B cell (primary cell): ENCODE measurements around the gene ARRB1. TPM values are rescaled to one million over a fixed set of nuclear protein-coding genes. Genes with fewer than 3 reads are reported as not detected.
"Not testable (repeated sequence)": the region's sequence is repeated elsewhere in the genome, so short reads cannot be mapped to it uniquely, and the experiment has no call there.

Experiments used
- ATAC-seq: fragments of 200-7000 bp; cut with Tn5 transposase; one replicate; pipeline ENCODE4 v1.10.0; 2021; ENCODE audit warnings: low read depth, mild to moderate bottlenecking, moderate number of reproducible peaks, moderate library complexity
- CTCF ChIA-PET: fragments of 350-600 bp; sonication (Branson Sonifier 250); formaldehyde crosslinking; loops from one replicate; lab custom pipeline; 2021; ENCODE audit warnings: antibody characterized with exemption, inconsistent platforms; lab: Charles Lee
- POLR2A ChIA-PET: fragments of 350-600 bp; sonication (Branson Sonifier 250); formaldehyde crosslinking; loops from one replicate; lab custom pipeline; 2021; ENCODE audit warnings: antibody characterized with exemption; lab: Charles Lee
- DNase-seq: peaks from one replicate; pipeline ENCODE4 v3.0.0; 2013
- H2AFZ ChIP-seq: 2 replicates; pipeline ENCODE4 v1.6.1; 2012; ENCODE audit warnings: mild to moderate bottlenecking, low read depth, low read length; ENCODE audit not compliant: insufficient read depth, poor library complexity, severe bottlenecking
- H3K27ac ChIP-seq, 2 donors: 1 replicate in 1 of 2; 2 replicates in 1 of 2; pipeline ENCODE4 v1.5.1; 2012 to 2013; ENCODE audit warnings: low read length in 2 of 2, mild to moderate bottlenecking in 2 of 2, moderate library complexity in 1 of 2
- H3K27me3 ChIP-seq, 4 experiments: fragments of 200-600 bp in 1 of 4; sonication (generic) in 1 of 4; replicated peaks in 1 of 4; 1 replicate in 2 of 4; 2 replicates in 2 of 4; pipeline versions ENCODE4 v1.6.1 to v1.7.0; 2013 to 2016; ENCODE audit warnings: low read length in 3 of 4, mild to moderate bottlenecking in 2 of 4, mixed read lengths in 1 of 4, moderate library complexity in 1 of 4; ENCODE audit not compliant: insufficient read depth in 4 of 4, control insufficient read depth in 3 of 4; ENCODE audit errors: control extremely low read depth in 1 of 4
- H3K36me3 ChIP-seq, 2 experiments: replicated peaks in 1 of 2; 1 replicate in 1 of 2; 2 replicates in 1 of 2; pipeline versions ENCODE4 v1.6.1 to v1.7.1; 2013; ENCODE audit warnings: low read length in 1 of 2; ENCODE audit not compliant: insufficient read depth in 2 of 2, control insufficient read depth in 1 of 2; ENCODE audit errors: control extremely low read depth in 1 of 2, extremely low read depth in 1 of 2
- H3K4me1 ChIP-seq, 2 donors: fragments of 200-600 bp in 1 of 2; sonication (generic) in 1 of 2; 1 replicate in 1 of 2; 2 replicates in 1 of 2; pipeline versions ENCODE4 v1.5.1 to v1.6.1; 2013 to 2017; ENCODE audit warnings: low read length in 2 of 2; ENCODE audit not compliant: control insufficient read depth in 2 of 2, insufficient read depth in 2 of 2
- H3K4me2 ChIP-seq: replicated peaks from 2 replicates; pipeline ENCODE3; 2012; ENCODE audit warnings: mild to moderate bottlenecking, low read depth, low read length; ENCODE audit not compliant: poor library complexity, severe bottlenecking
- H3K4me3 ChIP-seq, 5 experiments: fragments of 200-600 bp in 1 of 5; sonication (generic) in 1 of 5; 1 replicate in 3 of 5; 2 replicates in 2 of 5; pipeline versions ENCODE4 v1.5.1 to v1.7.0; 2011 to 2016; ENCODE audit warnings: low read length in 4 of 5, mild to moderate bottlenecking in 4 of 5, low read depth in 2 of 5, control low read depth in 1 of 5, moderate library complexity in 1 of 5; ENCODE audit not compliant: insufficient read depth in 1 of 5; ENCODE audit errors: control extremely low read depth in 1 of 5, extremely low read depth in 1 of 5
- H3K79me2 ChIP-seq: fragments of 200-600 bp; sonication (generic); one replicate; pipeline ENCODE4 v1.6.0; 2016; ENCODE audit warnings: low read length; ENCODE audit not compliant: control insufficient read depth, insufficient read depth
- H3K9ac ChIP-seq: fragments of 200-600 bp; sonication (generic); 2 replicates; pipeline ENCODE4 v1.6.1; 2017; ENCODE audit warnings: mild to moderate bottlenecking, low read length, moderate library complexity
- H3K9me3 ChIP-seq, 3 donors: one replicate each; pipeline versions ENCODE4 v1.6.1 to v1.7.1; 2013; ENCODE audit warnings: low read length in 2 of 3; ENCODE audit not compliant: control insufficient read depth in 2 of 3, insufficient read depth in 1 of 3; ENCODE audit errors: control extremely low read depth in 1 of 3
- H4K20me1 ChIP-seq: 2 replicates; pipeline ENCODE4 v1.6.0; 2012; ENCODE audit warnings: mild to moderate bottlenecking, low read length; ENCODE audit not compliant: insufficient read depth, control insufficient read depth, poor library complexity, severe bottlenecking
- H3K27ac Mint-ChIP-seq: one replicate; pipeline ENCODE4 v1.8.0; 2021; ENCODE audit warnings: mixed read lengths
- H3K27me3 Mint-ChIP-seq: one replicate; pipeline ENCODE4 v1.8.0; 2021; ENCODE audit warnings: mixed read lengths
- H3K4me1 Mint-ChIP-seq: one replicate; pipeline ENCODE4 v1.8.0; 2021; ENCODE audit warnings: mixed read lengths
- H3K4me3 Mint-ChIP-seq: one replicate; pipeline ENCODE4 v1.8.0; 2021; ENCODE audit warnings: mixed read lengths
- H3K9me3 Mint-ChIP-seq: one replicate; pipeline ENCODE4 v1.8.0; 2022; ENCODE audit warnings: mixed read lengths; ENCODE audit not compliant: insufficient read depth
- CTCF ChIP-seq: fragments of 200-600 bp; IDR thresholded peaks from one replicate; pipeline ENCODE4 v1.8.0; 2022; ENCODE audit warnings: antibody characterized with exemption, mild to moderate bottlenecking
- EZH2 ChIP-seq: IDR thresholded peaks from 2 replicates; pipeline ENCODE4 v1.6.1; 2012; ENCODE audit warnings: borderline replicate concordance, low read depth, mild to moderate bottlenecking, moderate library complexity, low read length; ENCODE audit not compliant: insufficient read depth, poor library complexity, severe bottlenecking
- WGBS: methylation state at CpG from one replicate; pipeline ENCODE4 v1.1.5; 2013; ENCODE audit warnings: missing lambda C conversion rate; ENCODE audit not compliant: insufficient coverage; 5-methylcytosine and 5-hydroxymethylcytosine counted together
- intact Hi-C: fragments of 100-400 bp; cut with micrococcal nuclease; formaldehyde crosslinking; loops from one replicate; pipeline ENCODE4 v1.10.0; 2022
- polyA plus RNA-seq: library from polyadenylated mRNA; depleted of rRNA; stranded (reverse); fragments of >200 nt; gene quantifications from 2 replicates; pipeline ENCODE4 v1.2.3, GENCODE V29; 2012
- total RNA-seq, 2 donors: library from RNA; stranded (reverse); fragments of 120-200 nt in 1 of 2; gene quantifications; 1 replicate in 1 of 2; 2 replicates in 1 of 2; pipeline versions ENCODE4 v1.2.3 to v1.2.4, GENCODE V29; 2013 to 2022

ARRB1 gene
- total and polyA plus RNA-seq, 2 donors (not counting 1 experiment from before 2014, with no cell fraction given) = 1.0 to 1.9 TPM

DNA sequence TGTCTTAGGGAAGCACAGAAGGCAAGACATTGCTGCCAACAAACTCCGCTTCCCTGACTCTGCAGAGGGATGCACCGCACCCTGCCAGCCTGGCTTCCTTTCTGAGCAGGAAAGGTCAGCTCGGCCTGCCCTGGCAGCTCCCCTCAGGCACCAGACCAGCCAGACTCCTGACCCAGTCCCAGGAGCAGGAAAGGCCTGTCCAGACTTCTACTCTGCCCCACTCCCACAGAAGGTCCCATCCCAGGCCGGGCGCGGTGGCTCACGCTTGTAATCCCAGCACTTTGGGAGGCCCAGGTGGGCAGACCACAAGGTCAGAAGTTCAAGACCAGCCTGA, 17.7 kb downstream of the ARRB1 start:
- H3K27ac ChIP-seq = no peak overlapping the region
- peaks cover 10% of the 10 kb centered on the region for H3K27me3 Mint-ChIP-seq
- no peak overlapping the region for H2AFZ ChIP-seq
- no peak overlapping the region for H3K9ac ChIP-seq
- no peak for ATAC-seq
- peaks cover 7 to 10% of the 10 kb centered on the region in 2 donors for H3K4me1 ChIP-seq
- H3K4me3 ChIP-seq = no peak overlapping the region
- CTCF ChIA-PET = interaction anchor here (1.0 kb wide), 1 partner anchor 51 kb away, joined by 3 read pairs; no protein-coding TSS in a partner anchor
- H3K27me3 ChIP-seq = no peaks in the 10 kb centered on the region
- no peak overlapping the region for H3K4me2 ChIP-seq
- no peaks in the 10 kb centered on the region for H3K79me2 ChIP-seq
- WGBS = 88% methylated on average over 3 of the region's 7 CpGs
- H3K9me3 Mint-ChIP-seq = no peaks in the 10 kb centered on the region
- intact Hi-C loops = no loop called here
- H3K4me1 Mint-ChIP-seq = peaks cover 1% of the 10 kb centered on the region
- no peaks in the 10 kb centered on the region for H4K20me1 ChIP-seq
- no peak for TF ChIP-seq EZH2
- TF ChIP-seq CTCF = no peak
- H3K4me3 Mint-ChIP-seq = no peak overlapping the region
- no peaks in the 10 kb centered on the region for H3K36me3 ChIP-seq
- DNase-seq = no peak
- no peaks in the 10 kb centered on the region for H3K9me3 ChIP-seq
- no peak overlapping the region for H3K27ac Mint-ChIP-seq
- POLR2A ChIA-PET = no interaction called here

DNA sequence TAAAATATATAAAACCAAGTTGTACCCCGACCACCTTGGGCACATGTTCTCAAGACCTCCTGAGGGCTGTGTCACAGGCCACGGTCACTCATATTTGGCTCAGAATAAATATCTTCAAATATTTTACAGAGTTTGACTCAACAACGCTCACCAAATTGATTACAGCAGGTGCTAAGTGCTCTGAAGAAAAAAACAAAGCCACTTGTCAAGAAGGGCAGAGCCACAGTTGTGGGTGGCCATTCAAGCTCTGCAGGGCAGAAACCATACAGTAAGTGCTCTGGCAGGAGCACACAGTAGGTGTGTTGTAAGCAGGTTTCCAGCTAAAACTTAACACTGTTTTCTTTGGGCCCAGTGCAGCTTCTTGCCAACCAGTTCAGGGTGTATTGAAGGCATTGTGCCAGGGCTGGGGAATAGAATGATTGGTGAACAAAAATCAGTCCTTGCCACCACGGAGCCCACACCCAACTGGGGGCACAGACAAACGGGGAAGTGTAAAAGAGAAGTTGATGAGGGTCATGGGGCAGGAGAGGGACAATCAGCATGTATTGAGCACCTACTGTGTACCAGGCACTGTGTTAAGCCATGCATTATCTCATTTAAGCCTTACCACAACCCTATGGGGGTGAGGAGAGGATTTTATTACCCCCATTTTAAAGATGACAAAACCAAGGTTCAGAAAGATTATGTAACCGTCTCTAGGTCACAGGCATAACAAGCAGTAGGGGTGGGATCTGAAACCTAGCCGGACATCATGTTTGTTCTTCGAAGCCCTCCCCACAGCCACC, 18.2 kb downstream of the ARRB1 start:
- no peak overlapping the region for H3K27ac ChIP-seq
- peaks cover 5% of the 10 kb centered on the region for H3K4me1 Mint-ChIP-seq
- H3K27ac Mint-ChIP-seq = no peak overlapping the region
- no peak for ATAC-seq
- peaks cover 6 to 8% of the 10 kb centered on the region in 2 donors for H3K4me1 ChIP-seq
- H3K9me3 Mint-ChIP-seq = no peaks in the 10 kb centered on the region
- H4K20me1 ChIP-seq = no peaks in the 10 kb centered on the region
- no peaks in the 10 kb centered on the region for H3K79me2 ChIP-seq
- H3K4me3 Mint-ChIP-seq = no peak overlapping the region
- H3K9ac ChIP-seq = no peak overlapping the region
- H3K4me2 ChIP-seq = no peak overlapping the region
- no peak for DNase-seq
- H3K4me3 ChIP-seq = no peak overlapping the region
- H2AFZ ChIP-seq = no peak overlapping the region
- ChIA-PET CTCF (interaction anchor here (0.6 kb wide), 1 partner anchor 23 kb away, joined by 3 read pairs; no protein-coding TSS in a partner anchor), POLR2A (no interaction called here)
- no peaks in the 10 kb centered on the region for H3K27me3 ChIP-seq
- H3K9me3 ChIP-seq = no peaks in the 10 kb centered on the region
- H3K36me3 ChIP-seq = no peaks in the 10 kb centered on the region
- TF ChIP-seq CTCF (no peak), EZH2 (no peak)
- WGBS = 74% methylated on average over 5 of the region's 8 CpGs
- H3K27me3 Mint-ChIP-seq = peaks cover 10% of the 10 kb centered on the region
- intact Hi-C loops = no loop called here

GRCh38 chr11:75331761-75332160, 19.7 kb downstream of the ARRB1 start:
- H3K9me3 ChIP-seq, intact Hi-C loops, DNase-seq, H3K27ac Mint-ChIP-seq, H3K4me3 Mint-ChIP-seq, H3K27ac ChIP-seq, H2AFZ ChIP-seq, POLR2A ChIA-PET, H3K79me2 ChIP-seq, H3K4me2 ChIP-seq, H3K27me3 ChIP-seq, H3K36me3 ChIP-seq, H3K9ac ChIP-seq, H4K20me1 ChIP-seq, H3K9me3 Mint-ChIP-seq, ATAC-seq, CTCF ChIA-PET, H3K4me3 ChIP-seq, H3K4me1 ChIP-seq, H3K4me1 Mint-ChIP-seq: not testable (repeated sequence)
- H3K27me3 Mint-ChIP-seq = peaks cover 13% of the 10 kb centered on the region
- WGBS = 96% methylated on average over 8 of the region's 9 CpGs
